Spleen (tissue), 7 donors: ENCODE data around the gene LAMC2.

ENCODE experiments used
- CTCF ChIP-seq, 11 experiments: fragments of 200-600 bp in 7 of 11; fragments of 450-650 bp in 4 of 11; sonication (generic) in 4 of 11; IDR thresholded peaks in 8 of 11; conservative IDR thresholded peaks in 3 of 11; 1 replicate in 7 of 11; 2 replicates in 4 of 11; pipeline versions ENCODE4 v1.4.0 to v1.8.0; 2016 to 2021; ENCODE audit warnings: antibody characterized with exemption in 11 of 11, inconsistent platforms in 4 of 11, mild to moderate bottlenecking in 1 of 11
- POLR2AphosphoS5 ChIP-seq, 3 donors: sonication (generic); formaldehyde crosslinking; IDR thresholded peaks; one replicate each; pipeline ENCODE4 v1.5.1; 2017; ENCODE audit warnings: antibody characterized with exemption in 3 of 3
- donor health status: DM: no; HTN: no; CAD: no; lungs with moderate emphysema.
- donor health status: DM: no; HTN: no; CAD: no.
- donor health status: DM: no; HTN: no; CAD: no.

- no peak for TF ChIP-seq CTCF (IDR thresholded peaks at IDR 0.05 in 8 of 11, conservative IDR thresholded peaks at IDR 0.05 in 3 of 11)
- no peak for TF ChIP-seq POLR2AphosphoS5 (IDR thresholded peaks at IDR 0.05)
Observed at GRCh38 chr1:183137782-183138181, 48.3 kb upstream of the LAMC2 start.
